ENCODE measurements around the gene ATP2A3. TPM values are rescaled to one million over a fixed set of nuclear protein-coding genes. Genes with fewer than 3 reads are reported as not detected.

ATP2A3 gene
- total RNA-seq, 1 experiment from 2014 or later = 3.3 TPM

- H3K79me2 ChIP-seq (ENCODE audit: low read length) = no peaks in the 10 kb centered on the region
- H2AFZ ChIP-seq (ENCODE audit: low read length) = no peak overlapping the region
- H3K4me2 ChIP-seq (ENCODE audit: low read length) = no peak overlapping the region
- DNase-seq (no peak), ATAC-seq (no peak)
- no peaks in the 10 kb centered on the region for H3K9me3 ChIP-seq (ENCODE audit: low read length)
- no peaks in the 10 kb centered on the region for H3F3A ChIP-seq (ENCODE audit: low read length, unreplicated experiment)
- no peak overlapping the region for H3K9ac ChIP-seq (ENCODE audit: low read length)
- no peaks in the 10 kb centered on the region for H3K9me2 ChIP-seq (replicated peaks; ENCODE audit: low read length)
- H3K27me3 ChIP-seq (ENCODE audit: low read length) = no peaks in the 10 kb centered on the region
- H3K27ac ChIP-seq (ENCODE audit: low read length) = no peak overlapping the region
- no peaks in the 10 kb centered on the region for H4K20me1 ChIP-seq (ENCODE audit: low read length)
- intact Hi-C loops (cut with micrococcal nuclease) = no loop called here
- H3K36me3 ChIP-seq (ENCODE audit: low read depth, low read length) = peaks cover 3% of the 10 kb centered on the region; the same call in 1 of the 2 replicates
- BruUV-seq (replicated peaks) = no TSS peak
- ChIA-PET POLR2A (ENCODE audit: unreplicated experiment) (no interaction called here), CTCF (no interaction called here)
- H3K4me1 ChIP-seq (ENCODE audit: insufficient read depth, low read length) = no peaks in the 10 kb centered on the region
- TF ChIP-seq EZH2 (IDR thresholded peaks at IDR 0.05; ENCODE audit: low read length, unreplicated experiment) = no peak
- TF ChIP-seq, protein P1, sequence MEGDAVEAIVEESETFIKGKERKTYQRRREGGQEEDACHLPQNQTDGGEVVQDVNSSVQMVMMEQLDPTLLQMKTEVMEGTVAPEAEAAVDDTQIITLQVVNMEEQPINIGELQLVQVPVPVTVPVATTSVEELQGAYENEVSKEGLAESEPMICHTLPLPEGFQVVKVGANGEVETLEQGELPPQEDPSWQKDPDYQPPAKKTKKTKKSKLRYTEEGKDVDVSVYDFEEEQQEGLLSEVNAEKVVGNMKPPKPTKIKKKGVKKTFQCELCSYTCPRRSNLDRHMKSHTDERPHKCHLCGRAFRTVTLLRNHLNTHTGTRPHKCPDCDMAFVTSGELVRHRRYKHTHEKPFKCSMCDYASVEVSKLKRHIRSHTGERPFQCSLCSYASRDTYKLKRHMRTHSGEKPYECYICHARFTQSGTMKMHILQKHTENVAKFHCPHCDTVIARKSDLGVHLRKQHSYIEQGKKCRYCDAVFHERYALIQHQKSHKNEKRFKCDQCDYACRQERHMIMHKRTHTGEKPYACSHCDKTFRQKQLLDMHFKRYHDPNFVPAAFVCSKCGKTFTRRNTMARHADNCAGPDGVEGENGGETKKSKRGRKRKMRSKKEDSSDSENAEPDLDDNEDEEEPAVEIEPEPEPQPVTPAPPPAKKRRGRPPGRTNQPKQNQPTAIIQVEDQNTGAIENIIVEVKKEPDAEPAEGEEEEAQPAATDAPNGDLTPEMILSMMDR (conservative IDR thresholded peaks at IDR 0.05; ENCODE audit: low read depth, low read length) = no peak
- no peak for TF ChIP-seq EZH2phosphoT487 (IDR thresholded peaks at IDR 0.05; ENCODE audit: borderline replicate concordance, low read length)
- H3K4me3 ChIP-seq (ENCODE audit: low read length) = no peak overlapping the region
Measured at GRCh38 chr17:4007346-4008081, 43.3 kb upstream of the ATP2A3 start.

GRCh38 chr17:4006745-4007211 is 42.5 kb upstream of the ATP2A3 start:
- H3K36me3 ChIP-seq (ENCODE audit: low read depth, low read length) = peaks cover 3% of the 10 kb centered on the region; the same call in 1 of the 2 replicates
- H3K27me3 ChIP-seq (ENCODE audit: low read length) = no peaks in the 10 kb centered on the region
- no peak overlapping the region for H2AFZ ChIP-seq (ENCODE audit: low read length)
- intact Hi-C loops (cut with micrococcal nuclease) = no loop called here
- H3K4me2 ChIP-seq (ENCODE audit: low read length) = no peak overlapping the region
- ATAC-seq (no peak), DNase-seq (no peak)
- ChIA-PET CTCF (interaction anchor here (0.5 kb wide), 1 partner anchor 16 kb away, joined by 3 read pairs; no protein-coding TSS in a partner anchor), POLR2A (ENCODE audit: unreplicated experiment) (no interaction called here)
- H3K9ac ChIP-seq (ENCODE audit: low read length) = no peak overlapping the region
- no peaks in the 10 kb centered on the region for H3K4me1 ChIP-seq (ENCODE audit: insufficient read depth, low read length)
- H3K9me2 ChIP-seq (replicated peaks; ENCODE audit: low read length) = no peaks in the 10 kb centered on the region
- no peak overlapping the region for H3K27ac ChIP-seq (ENCODE audit: low read length)
- no TSS peak for BruUV-seq (replicated peaks)
- no peaks in the 10 kb centered on the region for H3F3A ChIP-seq (ENCODE audit: low read length, unreplicated experiment)
- TF ChIP-seq, protein P1 (conservative IDR thresholded peaks at IDR 0.05; ENCODE audit: low read depth, low read length) = no peak
- TF ChIP-seq EZH2phosphoT487 (IDR thresholded peaks at IDR 0.05; ENCODE audit: borderline replicate concordance, low read length) (no peak), EZH2 (IDR thresholded peaks at IDR 0.05; ENCODE audit: low read length, unreplicated experiment) (no peak)
- no peaks in the 10 kb centered on the region for H3K79me2 ChIP-seq (ENCODE audit: low read length)
- no peak overlapping the region for H3K4me3 ChIP-seq (ENCODE audit: low read length)
- no peaks in the 10 kb centered on the region for H4K20me1 ChIP-seq (ENCODE audit: low read length)
- no peaks in the 10 kb centered on the region for H3K9me3 ChIP-seq (ENCODE audit: low read length)

- no peaks in the 10 kb centered on the region for H3K4me1 ChIP-seq (ENCODE audit: insufficient read depth, low read length)
- peaks cover 3% of the 10 kb centered on the region; the same call in 1 of the 2 replicates for H3K36me3 ChIP-seq (ENCODE audit: low read depth, low read length)
- no peak for DNase-seq
- H3K4me2 ChIP-seq (ENCODE audit: low read length) = no peak overlapping the region
- no peak for ATAC-seq
- no peak overlapping the region for H3K9ac ChIP-seq (ENCODE audit: low read length)
- no peak overlapping the region for H3K27ac ChIP-seq (ENCODE audit: low read length)
- POLR2A ChIA-PET (ENCODE audit: unreplicated experiment) = no interaction called here
- no peaks in the 10 kb centered on the region for H4K20me1 ChIP-seq (ENCODE audit: low read length)
- no peaks in the 10 kb centered on the region for H3K79me2 ChIP-seq (ENCODE audit: low read length)
- H2AFZ ChIP-seq (ENCODE audit: low read length) = no peak overlapping the region
- BruUV-seq (replicated peaks) = no TSS peak
- H3F3A ChIP-seq (ENCODE audit: low read length, unreplicated experiment) = no peaks in the 10 kb centered on the region
- intact Hi-C loops (cut with micrococcal nuclease) = no loop called here
- H3K9me2 ChIP-seq (replicated peaks; ENCODE audit: low read length) = no peaks in the 10 kb centered on the region
- H3K27me3 ChIP-seq (ENCODE audit: low read length) = no peaks in the 10 kb centered on the region
- H3K9me3 ChIP-seq (ENCODE audit: low read length) = no peaks in the 10 kb centered on the region
- CTCF ChIA-PET = interaction anchor here (0.5 kb wide), 1 partner anchor 16 kb away, joined by 3 read pairs; no protein-coding TSS in a partner anchor
- TF ChIP-seq EZH2phosphoT487 (IDR thresholded peaks at IDR 0.05; ENCODE audit: borderline replicate concordance, low read length) = no peak
- no peak for TF ChIP-seq EZH2 (IDR thresholded peaks at IDR 0.05; ENCODE audit: low read length, unreplicated experiment)
- TF ChIP-seq, protein P1 (conservative IDR thresholded peaks at IDR 0.05; ENCODE audit: low read depth, low read length) = no peak
- H3K4me3 ChIP-seq (ENCODE audit: low read length) = no peak overlapping the region
Measured at GRCh38 chr17:4006165-4006589, 41.9 kb upstream of the ATP2A3 start.
